ENCODE measurements around the gene SSBP3.

The SSBP3 gene

GRCh38 chr1:54276617-54277450, 129.4 kb downstream of the SSBP3 start:
- FAIRE-seq (peak; percentile 21), DNase-seq (ENCODE audit: extremely low spot score, insufficient read length, low read depth) (no peak)

GRCh38 chr1:54275349-54275748, 130.8 kb downstream of the SSBP3 start:
- no peak for FAIRE-seq
- no peak for DNase-seq (ENCODE audit: extremely low spot score, insufficient read length, low read depth)

GRCh38 chr1:54274881-54275280, 131.3 kb downstream of the SSBP3 start:
- FAIRE-seq (no peak), DNase-seq (ENCODE audit: extremely low spot score, insufficient read length, low read depth) (no peak)

- DNase-seq (ENCODE audit: extremely low spot score, insufficient read length, low read depth) (no peak), FAIRE-seq (no peak)
Observed at GRCh38 chr1:54274448-54274847, 131.7 kb downstream of the SSBP3 start.

- DNase-seq (ENCODE audit: extremely low spot score, insufficient read length, low read depth) (no peak), FAIRE-seq (no peak)
Observed at GRCh38 chr1:54273795-54274163, 132.4 kb downstream of the SSBP3 start.

- DNase-seq (ENCODE audit: extremely low spot score, insufficient read length, low read depth) (peak; percentile 25), FAIRE-seq (peak; percentile 44)
Observed at GRCh38 chr1:54273092-54273794, 133.0 kb downstream of the SSBP3 start.

- FAIRE-seq (no peak), DNase-seq (ENCODE audit: extremely low spot score, insufficient read length, low read depth) (no peak)
Observed at GRCh38 chr1:54272772-54273091, 133.5 kb downstream of the SSBP3 start.

- FAIRE-seq (no peak), DNase-seq (ENCODE audit: extremely low spot score, insufficient read length, low read depth) (no peak)
Observed at GRCh38 chr1:54272134-54272533, 134.1 kb downstream of the SSBP3 start.

- FAIRE-seq (no peak), DNase-seq (ENCODE audit: extremely low spot score, insufficient read length, low read depth) (no peak)
Observed at GRCh38 chr1:54271341-54271740, 134.9 kb downstream of the SSBP3 start.

- DNase-seq (ENCODE audit: extremely low spot score, insufficient read length, low read depth), result no peak
- FAIRE-seq, result no peak
Observed at GRCh38 chr1:54270543-54270942, 135.7 kb downstream of the SSBP3 start.

- FAIRE-seq, result no peak
- no peak for DNase-seq (ENCODE audit: extremely low spot score, insufficient read length, low read depth)
Observed at GRCh38 chr1:54268762-54269297, 137.4 kb downstream of the SSBP3 start.

GRCh38 chr1:54267815-54268761, 138.1 kb downstream of the SSBP3 start:
- FAIRE-seq (no peak), DNase-seq (ENCODE audit: extremely low spot score, insufficient read length, low read depth) (no peak)

- FAIRE-seq, result no peak
Observed at GRCh38 chr1:54266908-54267307, 139.3 kb downstream of the SSBP3 start.

GRCh38 chr1:54266195-54266594, 140.0 kb downstream of the SSBP3 start:
- DNase-seq (ENCODE audit: extremely low spot score, insufficient read length, low read depth), result no peak
- no peak for FAIRE-seq

More at GRCh38 chr1:54266908-54267307, 139.3 kb downstream of the SSBP3 start:
- DNase-seq (ENCODE audit: extremely low spot score, insufficient read length, low read depth), result no peak

GRCh38 chr1:54265659-54266058, 140.5 kb downstream of the SSBP3 start:
- DNase-seq (ENCODE audit: extremely low spot score, insufficient read length, low read depth) (no peak), FAIRE-seq (no peak)

GRCh38 chr1:54265126-54265525, 141.1 kb downstream of the SSBP3 start:
- no peak for FAIRE-seq
- DNase-seq (ENCODE audit: extremely low spot score, insufficient read length, low read depth), result no peak

- no peak for DNase-seq (ENCODE audit: extremely low spot score, insufficient read length, low read depth)
- peak; percentile 33 for FAIRE-seq
Observed at GRCh38 chr1:54263601-54264226, 142.5 kb downstream of the SSBP3 start.

- no peak for DNase-seq (ENCODE audit: extremely low spot score, insufficient read length, low read depth)
- no peak for FAIRE-seq
Observed at GRCh38 chr1:54262244-54262643, 143.9 kb downstream of the SSBP3 start.

GRCh38 chr1:54260810-54261209, 145.4 kb downstream of the SSBP3 start:
- FAIRE-seq (no peak), DNase-seq (ENCODE audit: extremely low spot score, insufficient read length, low read depth) (no peak)
